Peyer's patch (tissue), 4 donors: Measurements from ENCODE around the gene PCBP1. TPM values are rescaled to one million over a fixed set of nuclear protein-coding genes. Genes with fewer than 3 reads are reported as not detected.
A peak's percentile ranks its signal among the peaks of the same experiment; 100 is the strongest.

Experiments used
- DNase-seq, 3 donors: peaks; one replicate each; pipeline ENCODE4 v3.0.0-alpha.2; 2017 to 2019
- H3K27ac ChIP-seq, 4 donors: fragments of 200-600 bp; sonication (generic); one replicate each; pipeline ENCODE4 v1.5.1; 2016 to 2019
- H3K27me3 ChIP-seq, 2 donors: fragments of 200-600 bp; sonication (generic); one replicate each; pipeline ENCODE4 v1.5.1; 2019
- H3K36me3 ChIP-seq, 3 donors: fragments of 200-600 bp; sonication (generic); one replicate each; pipeline ENCODE4 v1.5.1; 2016 to 2019
- H3K4me1 ChIP-seq, 4 donors: fragments of 200-600 bp; sonication (generic); one replicate each; pipeline ENCODE4 v1.5.1; 2016 to 2019
- H3K4me3 ChIP-seq, 4 donors: fragments of 200-600 bp; sonication (generic); 1 replicate in 3 of 4; 2 replicates in 1 of 4; pipeline ENCODE4 v1.5.1; 2016 to 2019; ENCODE audit warnings: mild to moderate bottlenecking in 1 of 4
- H3K9me3 ChIP-seq, 4 donors: fragments of 200-600 bp; sonication (generic); one replicate each; pipeline ENCODE4 v1.5.1; 2016 to 2019; ENCODE audit warnings: mild to moderate bottlenecking in 1 of 4
- CTCF ChIP-seq, 6 experiments: fragments of 450-650 bp in 4 of 6; fragments of 200-600 bp in 2 of 6; sonication (generic) in 1 of 6; IDR thresholded peaks; one replicate each; pipeline ENCODE4 v1.5.1; 2017 to 2019; ENCODE audit warnings: antibody characterized with exemption in 6 of 6, mild to moderate bottlenecking in 3 of 6, moderate library complexity in 1 of 6
- POLR2A ChIP-seq, 2 donors: fragments of 450-650 bp; IDR thresholded peaks; one replicate each; pipeline ENCODE4 v1.5.1; 2017; ENCODE audit warnings: antibody characterized with exemption in 2 of 2, mild to moderate bottlenecking in 2 of 2, moderate library complexity in 2 of 2
- total RNA-seq, 4 donors: library from RNA; depleted of rRNA; stranded (reverse); fragments of >200 nt; gene quantifications; one replicate each; pipeline ENCODE4 v1.1.0, GENCODE V29; 2016

Gene PCBP1
- total RNA-seq, 4 donors from 2014 or later: 129 to 152 (median 134) TPM

GRCh38 chr2:70115646-70116442, 28.6 kb downstream of the PCBP1 start:
- H3K27ac ChIP-seq: peak overlapping the region in 3 of 4 donors; percentile 31 to 46 (median 43)
- no peaks in the 10 kb centered on the region for H3K36me3 ChIP-seq
- TF ChIP-seq POLR2A (IDR thresholded peaks at IDR 0.05) (no peak), CTCF (IDR thresholded peaks at IDR 0.05) (no peak)
- DNase-seq: peak in 2 of 3 donors; percentile 52 to 57
- no peaks in the 10 kb centered on the region for H3K27me3 ChIP-seq
- H3K9me3 ChIP-seq: no peaks in the 10 kb centered on the region
- no peak overlapping the region for H3K4me3 ChIP-seq
- H3K4me1 ChIP-seq: peaks cover 0 to 11% (median 2%) of the 10 kb centered on the region in 4 donors

GRCh38 chr2:70116936-70117552, 29.8 kb downstream of the PCBP1 start:
- Histone ChIP-seq H3K27ac (no peak overlapping the region), H3K27me3 (no peaks in the 10 kb centered on the region), H3K4me3 (no peak overlapping the region), H3K9me3 (no peaks in the 10 kb centered on the region), H3K4me1 (peaks cover 0 to 8% (median 2%) of the 10 kb centered on the region in 4 donors), H3K36me3 (no peaks in the 10 kb centered on the region)
- TF ChIP-seq POLR2A (IDR thresholded peaks at IDR 0.05) (no peak), CTCF (IDR thresholded peaks at IDR 0.05) (no peak)
- no peak for DNase-seq

- H3K4me3 ChIP-seq: no peak overlapping the region
- DNase-seq: peak in 1 of 3 donors; percentile 37
- H3K27ac ChIP-seq: no peak overlapping the region
- H3K9me3 ChIP-seq: no peaks in the 10 kb centered on the region
- no peak for TF ChIP-seq POLR2A (IDR thresholded peaks at IDR 0.05)
- TF ChIP-seq CTCF (IDR thresholded peaks at IDR 0.05): no peak
- no peaks in the 10 kb centered on the region for H3K36me3 ChIP-seq
- peaks cover 0 to 14% (median 8%) of the 10 kb centered on the region in 4 donors for H3K4me1 ChIP-seq
- no peaks in the 10 kb centered on the region for H3K27me3 ChIP-seq
Measured at GRCh38 chr2:70118798-70119454, 31.6 kb downstream of the PCBP1 start.

GRCh38 chr2:70121627-70122372, 34.5 kb downstream of the PCBP1 start:
- peaks cover 0 to 23% (median 12%) of the 10 kb centered on the region in 4 donors for H3K4me1 ChIP-seq
- no peaks in the 10 kb centered on the region for H3K36me3 ChIP-seq
- peak overlapping the region; percentile 13 to 96 (median 43) for H3K27ac ChIP-seq
- H3K4me3 ChIP-seq: no peak overlapping the region
- H3K27me3 ChIP-seq: no peaks in the 10 kb centered on the region
- DNase-seq: peak in 1 of 3 donors; percentile 40
- no peak for TF ChIP-seq CTCF (IDR thresholded peaks at IDR 0.05)
- H3K9me3 ChIP-seq: no peaks in the 10 kb centered on the region

- DNase-seq: peak in 1 of 3 donors; percentile 27
- peaks cover 0 to 23% (median 12%) of the 10 kb centered on the region in 4 donors for H3K4me1 ChIP-seq
- no peaks in the 10 kb centered on the region for H3K27me3 ChIP-seq
- H3K27ac ChIP-seq: peak overlapping the region in 1 of 4 donors; percentile 96
- no peaks in the 10 kb centered on the region for H3K9me3 ChIP-seq
- no peak overlapping the region for H3K4me3 ChIP-seq
- H3K36me3 ChIP-seq: no peaks in the 10 kb centered on the region
- TF ChIP-seq POLR2A (IDR thresholded peaks at IDR 0.05) (no peak), CTCF (IDR thresholded peaks at IDR 0.05) (no peak)
Measured at GRCh38 chr2:70122470-70122869, 35.2 kb downstream of the PCBP1 start.
